Activated T-cell treated with anti-CD3 and anti-CD28 coated beads, Interleukin-2, amount 50 U/mL, for 24 hours (primary cell): ENCODE measurements around the gene TMOD1.

Experiments
- DNase-seq: peaks from one replicate; pipeline ENCODE4 v3.0.0-alpha.2; 2020
- H3K27ac Mint-ChIP-seq: 2 replicates; pipeline ENCODE4 v1.8.0; 2020; ENCODE audit warnings: mild to moderate bottlenecking, mixed read lengths
- H3K27me3 Mint-ChIP-seq: 2 replicates; pipeline ENCODE4 v1.8.0; 2020; ENCODE audit warnings: mixed read lengths
- H3K36me3 Mint-ChIP-seq: 2 replicates; pipeline ENCODE4 v1.8.0; 2020; ENCODE audit warnings: low read depth, mixed read lengths
- H3K4me1 Mint-ChIP-seq: 2 replicates; pipeline ENCODE4 v1.8.0; 2020; ENCODE audit warnings: low read depth, mixed read lengths
- H3K4me3 Mint-ChIP-seq: 2 replicates; pipeline ENCODE4 v1.8.0; 2020; ENCODE audit warnings: mild to moderate bottlenecking, moderate library complexity, mixed read lengths
- H3K9me3 Mint-ChIP-seq: 2 replicates; pipeline ENCODE4 v1.8.0; 2020; ENCODE audit warnings: mixed read lengths

Gene TMOD1

GRCh38 chr9:97518166-97518908, 16.9 kb downstream of the TMOD1 start:
- Mint-ChIP-seq H3K27ac (no peak overlapping the region), H3K4me1 (peaks cover 5% of the 10 kb centered on the region), H3K9me3 (no peaks in the 10 kb centered on the region), H3K36me3 (no peaks in the 10 kb centered on the region), H3K4me3 (no peak overlapping the region), H3K27me3 (peaks cover 50% of the 10 kb centered on the region)
- no peak for DNase-seq

- Mint-ChIP-seq H3K36me3 (no peaks in the 10 kb centered on the region), H3K4me1 (peaks cover 5% of the 10 kb centered on the region), H3K9me3 (no peaks in the 10 kb centered on the region)
These were observed 17.4 kb downstream of the TMOD1 start for GRCh38 chr9:97518909-97519307.

GRCh38 chr9:97519441-97519970, 18.0 kb downstream of the TMOD1 start:
- Mint-ChIP-seq H3K27me3 (peaks cover 50% of the 10 kb centered on the region), H3K9me3 (no peaks in the 10 kb centered on the region), H3K27ac (no peak overlapping the region), H3K36me3 (no peaks in the 10 kb centered on the region), H3K4me3 (no peak overlapping the region), H3K4me1 (peaks cover 5% of the 10 kb centered on the region)
- DNase-seq: no peak

More at GRCh38 chr9:97518909-97519307, 17.4 kb downstream of the TMOD1 start:
- peaks cover 50% of the 10 kb centered on the region for H3K27me3 Mint-ChIP-seq
- no peak overlapping the region for H3K27ac Mint-ChIP-seq
- no peak for DNase-seq
- no peak overlapping the region for H3K4me3 Mint-ChIP-seq

GRCh38 chr9:97521576-97522333, 20.3 kb downstream of the TMOD1 start:
- H3K9me3 Mint-ChIP-seq: no peaks in the 10 kb centered on the region
- no peak for DNase-seq
- peaks cover 5% of the 10 kb centered on the region for H3K4me1 Mint-ChIP-seq
- no peaks in the 10 kb centered on the region for H3K36me3 Mint-ChIP-seq
- H3K27me3 Mint-ChIP-seq: peaks cover 41% of the 10 kb centered on the region
- no peak overlapping the region for H3K4me3 Mint-ChIP-seq
- no peak overlapping the region for H3K27ac Mint-ChIP-seq

GRCh38 chr9:97524424-97524823, 23.0 kb downstream of the TMOD1 start:
- no peak for DNase-seq
- Mint-ChIP-seq H3K27me3 (peaks cover 15% of the 10 kb centered on the region), H3K4me1 (peaks cover 2% of the 10 kb centered on the region), H3K9me3 (no peaks in the 10 kb centered on the region), H3K4me3 (no peak overlapping the region), H3K36me3 (no peaks in the 10 kb centered on the region), H3K27ac (no peak overlapping the region)

- Mint-ChIP-seq H3K27me3 (peaks cover 8% of the 10 kb centered on the region), H3K4me1 (peaks cover 7% of the 10 kb centered on the region), H3K27ac (no peak overlapping the region), H3K9me3 (no peaks in the 10 kb centered on the region), H3K4me3 (no peak overlapping the region), H3K36me3 (no peaks in the 10 kb centered on the region)
- DNase-seq: no peak
These were observed 24.0 kb downstream of the TMOD1 start for GRCh38 chr9:97525451-97525850.

GRCh38 chr9:97526895-97527575, 25.6 kb downstream of the TMOD1 start:
- no peak overlapping the region for H3K4me3 Mint-ChIP-seq
- DNase-seq: no peak
- no peaks in the 10 kb centered on the region for H3K9me3 Mint-ChIP-seq
- H3K4me1 Mint-ChIP-seq: peaks cover 7% of the 10 kb centered on the region
- H3K36me3 Mint-ChIP-seq: no peaks in the 10 kb centered on the region
- no peak overlapping the region for H3K27ac Mint-ChIP-seq
- H3K27me3 Mint-ChIP-seq: no peaks in the 10 kb centered on the region

GRCh38 chr9:97527626-97528528, 26.4 kb downstream of the TMOD1 start:
- Mint-ChIP-seq H3K4me3 (no peak overlapping the region), H3K27ac (no peak overlapping the region), H3K36me3 (no peaks in the 10 kb centered on the region), H3K4me1 (peaks cover 7% of the 10 kb centered on the region), H3K27me3 (peaks cover 3% of the 10 kb centered on the region), H3K9me3 (no peaks in the 10 kb centered on the region)
- DNase-seq: no peak

- H3K36me3 Mint-ChIP-seq: no peaks in the 10 kb centered on the region
- peaks cover 7% of the 10 kb centered on the region for H3K4me1 Mint-ChIP-seq
- H3K9me3 Mint-ChIP-seq: no peaks in the 10 kb centered on the region
- no peak for DNase-seq
- H3K4me3 Mint-ChIP-seq: no peak overlapping the region
- peaks cover 3% of the 10 kb centered on the region for H3K27me3 Mint-ChIP-seq
- H3K27ac Mint-ChIP-seq: no peak overlapping the region
These were observed 27.2 kb downstream of the TMOD1 start for GRCh38 chr9:97528529-97529230.

- H3K27ac Mint-ChIP-seq: peak overlapping the region; percentile 35
- peaks cover 3% of the 10 kb centered on the region for H3K27me3 Mint-ChIP-seq
- DNase-seq: no peak
- no peaks in the 10 kb centered on the region for H3K9me3 Mint-ChIP-seq
- H3K4me1 Mint-ChIP-seq: peaks cover 7% of the 10 kb centered on the region
- no peak overlapping the region for H3K4me3 Mint-ChIP-seq
- no peaks in the 10 kb centered on the region for H3K36me3 Mint-ChIP-seq
These were observed 28.1 kb downstream of the TMOD1 start for GRCh38 chr9:97529363-97530076.

- Mint-ChIP-seq H3K36me3 (no peaks in the 10 kb centered on the region), H3K4me1 (peaks cover 7% of the 10 kb centered on the region), H3K27me3 (peaks cover 3% of the 10 kb centered on the region), H3K4me3 (no peak overlapping the region), H3K9me3 (no peaks in the 10 kb centered on the region), H3K27ac (no peak overlapping the region)
- DNase-seq: no peak
These were observed 30.5 kb downstream of the TMOD1 start for GRCh38 chr9:97531888-97532376.

GRCh38 chr9:97534185-97534584, 32.7 kb downstream of the TMOD1 start:
- H3K9me3 Mint-ChIP-seq: no peaks in the 10 kb centered on the region
- H3K4me3 Mint-ChIP-seq: no peak overlapping the region
- H3K27ac Mint-ChIP-seq: no peak overlapping the region
- no peak for DNase-seq
- no peaks in the 10 kb centered on the region for H3K36me3 Mint-ChIP-seq
- peaks cover 3% of the 10 kb centered on the region for H3K27me3 Mint-ChIP-seq
- H3K4me1 Mint-ChIP-seq: peaks cover 7% of the 10 kb centered on the region
